Hepatocyte (in vitro differentiated cells): ENCODE data around the gene GUF1. TPM values are rescaled to one million over a fixed set of nuclear protein-coding genes. Genes with fewer than 3 reads are reported as not detected.

Source experiments
- DNase-seq: peaks from one replicate; pipeline ENCODE4 v3.0.0-alpha.2; 2016; ENCODE audit warnings: low spot score
- H2AFZ ChIP-seq: fragments of 200-600 bp; sonication (generic); 2 replicates; pipeline ENCODE4 v1.6.0; 2016; ENCODE audit warnings: antibody characterized with exemption, mild to moderate bottlenecking
- H3K27ac ChIP-seq: fragments of 200-600 bp; sonication (generic); 2 replicates; pipeline ENCODE4 v1.5.1; 2016; ENCODE audit warnings: mild to moderate bottlenecking
- H3K27me3 ChIP-seq: fragments of 200-600 bp; sonication (generic); 2 replicates; pipeline ENCODE4 v1.6.1; 2016
- H3K36me3 ChIP-seq: fragments of 200-600 bp; sonication (generic); replicated peaks from 2 replicates; pipeline ENCODE4 v1.5.1; 2016; ENCODE audit warnings: low read depth; ENCODE audit not compliant: insufficient read depth
- H3K4me1 ChIP-seq: fragments of 200-600 bp; sonication (generic); 2 replicates; pipeline ENCODE4 v1.5.1; 2016; ENCODE audit warnings: mild to moderate bottlenecking, moderate library complexity; ENCODE audit not compliant: insufficient read depth
- H3K4me2 ChIP-seq: fragments of 200-600 bp; sonication (generic); 2 replicates; pipeline ENCODE4 v1.6.0; 2016
- H3K4me3 ChIP-seq: fragments of 200-600 bp; sonication (generic); 2 replicates; pipeline ENCODE4 v1.5.1; 2016; ENCODE audit warnings: mild to moderate bottlenecking
- H3K79me2 ChIP-seq: fragments of 200-600 bp; sonication (generic); 2 replicates; pipeline ENCODE4 v1.6.0; 2017; ENCODE audit warnings: mild to moderate bottlenecking
- H3K9me2 ChIP-seq: fragments of 200-600 bp; sonication (generic); replicated peaks from 2 replicates; pipeline ENCODE4 v1.6.0; 2017; ENCODE audit warnings: mild to moderate bottlenecking; ENCODE audit not compliant: insufficient read depth
- H3K9me3 ChIP-seq: fragments of 200-600 bp; sonication (generic); 2 replicates; pipeline ENCODE4 v1.5.1; 2016; ENCODE audit warnings: low read depth, mild to moderate bottlenecking
- H4K20me1 ChIP-seq: fragments of 200-600 bp; sonication (generic); 2 replicates; pipeline ENCODE4 v1.6.0; 2016; ENCODE audit warnings: mild to moderate bottlenecking; ENCODE audit not compliant: insufficient read depth, poor library complexity, severe bottlenecking
- EZH2 ChIP-seq: fragments of 200-600 bp; sonication (generic); IDR thresholded peaks from 2 replicates; pipeline ENCODE4 v1.6.1; 2016; ENCODE audit warnings: antibody characterized with exemption, mild to moderate bottlenecking, borderline replicate concordance
- EZH2phosphoT487 ChIP-seq: fragments of 200-600 bp; sonication (generic); IDR thresholded peaks from one replicate; pipeline ENCODE4 v1.6.1; 2018; ENCODE audit warnings: antibody characterized with exemption, mild to moderate bottlenecking, low read depth, moderate library complexity; ENCODE audit not compliant: unreplicated experiment, severe bottlenecking
- WGBS: methylation state at CpG from one replicate; pipeline ENCODE4 v1.1.6; 2016; ENCODE audit warnings: low lambda C conversion rate; ENCODE audit errors: missing lambda C conversion rate; 5-methylcytosine and 5-hydroxymethylcytosine counted together
- polyA plus RNA-seq: library from polyadenylated mRNA; unstranded; fragments of >200 nt; fragmentation: Nextera tagmentation; extraction: Ambion mirVana; gene quantifications from 2 replicates; pipeline ENCODE4 v1.2.1, GENCODE V29; 2016
- total RNA-seq: library from RNA; depleted of rRNA; stranded (reverse); fragments of >200 nt; gene quantifications from 2 replicates; pipeline ENCODE4 v1.2.3, GENCODE V29; 2014
- TF ChIP-seq, protein P1 (sequence below): fragments of 200-600 bp; sonication (generic); IDR thresholded peaks from 2 replicates; pipeline ENCODE4 v1.5.1; 2016; ENCODE audit warnings: antibody characterized with exemption, mild to moderate bottlenecking; ENCODE audit not compliant: poor library complexity

GUF1 gene
- total and polyA plus RNA-seq, 2 experiments from 2014 or later: 10.9 to 17.5 TPM

DNA sequence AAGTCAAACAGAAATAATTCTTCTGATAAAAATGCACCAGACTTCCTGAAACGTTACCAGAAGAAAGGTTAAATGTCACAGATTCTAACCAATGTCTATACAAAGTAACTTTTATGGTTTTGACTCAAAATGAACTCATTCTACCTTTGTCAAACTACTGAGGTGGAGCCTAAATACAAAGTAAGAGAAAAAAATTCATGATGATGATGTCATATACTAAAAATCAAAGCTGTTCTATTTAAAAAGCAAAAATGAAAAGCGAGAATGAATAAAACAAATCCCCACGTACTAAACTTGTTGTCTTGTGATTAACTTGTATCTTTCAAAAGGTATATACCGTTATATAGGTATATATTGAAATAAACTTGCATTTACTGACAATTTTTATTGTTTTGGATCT, 26.5 kb downstream of the GUF1 start:
- DNase-seq: no peak
- no peaks in the 10 kb centered on the region for H3K36me3 ChIP-seq
- no peaks in the 10 kb centered on the region for H4K20me1 ChIP-seq
- TF ChIP-seq, protein P1, sequence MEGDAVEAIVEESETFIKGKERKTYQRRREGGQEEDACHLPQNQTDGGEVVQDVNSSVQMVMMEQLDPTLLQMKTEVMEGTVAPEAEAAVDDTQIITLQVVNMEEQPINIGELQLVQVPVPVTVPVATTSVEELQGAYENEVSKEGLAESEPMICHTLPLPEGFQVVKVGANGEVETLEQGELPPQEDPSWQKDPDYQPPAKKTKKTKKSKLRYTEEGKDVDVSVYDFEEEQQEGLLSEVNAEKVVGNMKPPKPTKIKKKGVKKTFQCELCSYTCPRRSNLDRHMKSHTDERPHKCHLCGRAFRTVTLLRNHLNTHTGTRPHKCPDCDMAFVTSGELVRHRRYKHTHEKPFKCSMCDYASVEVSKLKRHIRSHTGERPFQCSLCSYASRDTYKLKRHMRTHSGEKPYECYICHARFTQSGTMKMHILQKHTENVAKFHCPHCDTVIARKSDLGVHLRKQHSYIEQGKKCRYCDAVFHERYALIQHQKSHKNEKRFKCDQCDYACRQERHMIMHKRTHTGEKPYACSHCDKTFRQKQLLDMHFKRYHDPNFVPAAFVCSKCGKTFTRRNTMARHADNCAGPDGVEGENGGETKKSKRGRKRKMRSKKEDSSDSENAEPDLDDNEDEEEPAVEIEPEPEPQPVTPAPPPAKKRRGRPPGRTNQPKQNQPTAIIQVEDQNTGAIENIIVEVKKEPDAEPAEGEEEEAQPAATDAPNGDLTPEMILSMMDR: no peak
- no peak for TF ChIP-seq EZH2phosphoT487
- no peak for TF ChIP-seq EZH2
- no peak overlapping the region for H3K4me2 ChIP-seq
- H3K4me1 ChIP-seq: no peaks in the 10 kb centered on the region
- H3K79me2 ChIP-seq: no peaks in the 10 kb centered on the region
- H3K27me3 ChIP-seq: no peaks in the 10 kb centered on the region
- WGBS: 92% methylated on average over 4 of the region's 4 CpGs
- no peak overlapping the region for H2AFZ ChIP-seq
- H3K27ac ChIP-seq: no peak overlapping the region
- H3K4me3 ChIP-seq: no peak overlapping the region
- no peaks in the 10 kb centered on the region for H3K9me3 ChIP-seq
- no peaks in the 10 kb centered on the region for H3K9me2 ChIP-seq

DNA sequence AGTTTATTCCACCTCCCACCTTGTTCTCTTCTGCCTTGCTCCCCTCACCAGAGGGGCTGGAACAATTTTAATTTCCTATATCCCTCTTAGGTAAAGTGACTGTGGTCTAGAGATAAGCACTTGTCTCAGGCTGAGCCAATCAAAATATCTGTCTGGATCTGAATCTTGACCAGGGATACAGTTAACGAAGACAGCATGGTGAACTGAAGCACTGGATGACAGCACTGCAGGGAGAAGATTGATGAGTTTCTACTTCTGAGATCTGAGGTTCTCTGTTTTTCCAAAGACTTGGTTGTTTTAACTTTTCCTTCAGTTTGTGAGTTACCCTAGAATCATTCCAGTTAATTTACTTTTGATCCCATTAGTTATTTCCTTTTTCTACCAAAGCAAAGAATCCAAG, 34.9 kb downstream of the GUF1 start:
- 90% methylated on average over 1 of the region's 1 CpG for WGBS

DNA sequence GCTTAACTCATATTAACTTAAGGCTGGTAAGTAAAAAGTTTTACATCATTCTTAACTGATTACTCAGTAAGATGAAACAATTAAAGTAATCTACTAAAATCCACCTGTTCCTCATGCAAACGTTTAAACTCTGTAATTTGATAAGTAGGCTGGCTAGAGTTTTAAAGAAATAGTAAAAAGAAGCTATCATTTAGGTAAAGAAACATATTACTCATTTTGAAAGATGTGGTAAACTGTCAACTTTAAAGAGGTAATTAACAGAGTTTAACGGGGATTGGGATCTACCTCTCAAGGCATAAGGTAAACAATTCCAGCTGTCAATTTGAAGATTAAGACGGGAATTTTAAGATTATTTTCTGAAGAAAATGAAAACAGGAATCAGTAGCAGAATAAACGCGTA, 38.4 kb downstream of the GUF1 start:
- no peaks in the 10 kb centered on the region for H3K4me1 ChIP-seq
- peaks cover 34% of the 10 kb centered on the region for H3K79me2 ChIP-seq
- H3K9me2 ChIP-seq: no peaks in the 10 kb centered on the region
- WGBS: 48% methylated on average over 5 of the region's 5 CpGs
- no peaks in the 10 kb centered on the region for H3K9me3 ChIP-seq
- DNase-seq: no peak
- TF ChIP-seq, protein P1: no peak
- TF ChIP-seq EZH2 (no peak), EZH2phosphoT487 (no peak)
- no peak overlapping the region for H3K4me2 ChIP-seq
- H3K27me3 ChIP-seq: no peaks in the 10 kb centered on the region
- H3K4me3 ChIP-seq: no peak overlapping the region
- H3K36me3 ChIP-seq: no peaks in the 10 kb centered on the region
- no peak overlapping the region for H3K27ac ChIP-seq
- H2AFZ ChIP-seq: no peak overlapping the region
- H4K20me1 ChIP-seq: no peaks in the 10 kb centered on the region

More for the DNA sequence above, 34.9 kb downstream of the GUF1 start:
- Histone ChIP-seq H3K4me2 (no peak overlapping the region), H3K4me1 (no peaks in the 10 kb centered on the region), H3K4me3 (no peak overlapping the region), H3K9me2 (no peaks in the 10 kb centered on the region), H4K20me1 (no peaks in the 10 kb centered on the region), H2AFZ (no peak overlapping the region), H3K27me3 (no peaks in the 10 kb centered on the region), H3K79me2 (peaks cover 10% of the 10 kb centered on the region), H3K36me3 (no peaks in the 10 kb centered on the region), H3K9me3 (no peaks in the 10 kb centered on the region), H3K27ac (no peak overlapping the region)
- DNase-seq: no peak
- TF ChIP-seq EZH2phosphoT487 (no peak), EZH2 (no peak)
- TF ChIP-seq, protein P1: no peak

DNA sequence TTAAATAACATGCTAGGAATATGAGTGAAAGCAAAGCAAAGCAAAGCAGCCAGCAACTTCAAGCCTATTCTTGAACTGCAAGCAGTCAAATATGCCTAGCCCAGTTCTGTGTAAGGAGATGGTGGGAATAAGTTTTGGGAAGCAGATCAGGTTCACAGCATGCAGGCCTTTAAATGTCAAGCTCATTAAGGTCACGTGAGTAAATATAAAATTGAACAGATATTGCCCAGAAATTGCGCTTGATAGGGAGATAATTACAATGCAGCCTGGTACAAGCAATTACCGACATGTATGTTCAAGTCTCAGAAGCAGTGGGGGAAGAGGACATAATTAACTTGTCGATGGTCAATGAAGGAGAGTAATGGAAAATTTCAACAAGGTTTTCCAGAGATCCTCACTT, 42.2 kb downstream of the GUF1 start:
- Histone ChIP-seq H2AFZ (no peak overlapping the region), H4K20me1 (no peaks in the 10 kb centered on the region), H3K27ac (no peak overlapping the region), H3K27me3 (no peaks in the 10 kb centered on the region), H3K79me2 (peaks cover 64% of the 10 kb centered on the region), H3K4me3 (no peak overlapping the region), H3K4me1 (peaks cover 2% of the 10 kb centered on the region), H3K9me2 (no peaks in the 10 kb centered on the region), H3K9me3 (no peaks in the 10 kb centered on the region), H3K4me2 (no peak overlapping the region), H3K36me3 (no peaks in the 10 kb centered on the region)
- TF ChIP-seq EZH2phosphoT487 (no peak), EZH2 (no peak)
- TF ChIP-seq, protein P1: no peak
- no peak for DNase-seq
- WGBS: 87% methylated on average over 4 of the region's 4 CpGs
